ENCODE measurements around the gene ANKRD11.
A peak's percentile ranks its signal among the peaks of the same experiment; 100 is the strongest.
"Not testable (repeated sequence)": the region's sequence is repeated elsewhere in the genome, so short reads cannot be mapped to it uniquely, and the experiment has no call there.

The ANKRD11 gene

DNA sequence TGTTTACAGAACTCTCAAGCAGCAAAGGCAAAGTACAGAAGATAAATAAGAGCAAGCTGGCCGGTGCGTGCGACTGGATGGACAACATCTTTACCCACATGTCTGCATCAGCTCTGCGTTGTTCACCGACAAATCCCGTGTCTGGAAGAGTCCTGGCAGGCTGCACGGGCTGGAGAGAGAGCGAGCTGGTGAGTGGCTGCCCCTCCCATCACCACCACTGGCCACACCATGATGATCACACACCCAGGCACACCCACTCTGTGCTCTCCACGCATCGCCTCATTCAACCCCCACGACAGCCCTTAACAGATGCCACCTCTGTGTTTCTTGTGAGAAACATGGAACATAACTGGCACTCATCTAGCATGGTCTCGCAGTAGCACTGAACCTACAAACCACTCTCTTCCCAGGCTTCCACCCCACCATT, 59.2 kb downstream of the ANKRD11 start:
- DNase-seq (ENCODE audit: low read depth in 2 of 2): no peak

DNA sequence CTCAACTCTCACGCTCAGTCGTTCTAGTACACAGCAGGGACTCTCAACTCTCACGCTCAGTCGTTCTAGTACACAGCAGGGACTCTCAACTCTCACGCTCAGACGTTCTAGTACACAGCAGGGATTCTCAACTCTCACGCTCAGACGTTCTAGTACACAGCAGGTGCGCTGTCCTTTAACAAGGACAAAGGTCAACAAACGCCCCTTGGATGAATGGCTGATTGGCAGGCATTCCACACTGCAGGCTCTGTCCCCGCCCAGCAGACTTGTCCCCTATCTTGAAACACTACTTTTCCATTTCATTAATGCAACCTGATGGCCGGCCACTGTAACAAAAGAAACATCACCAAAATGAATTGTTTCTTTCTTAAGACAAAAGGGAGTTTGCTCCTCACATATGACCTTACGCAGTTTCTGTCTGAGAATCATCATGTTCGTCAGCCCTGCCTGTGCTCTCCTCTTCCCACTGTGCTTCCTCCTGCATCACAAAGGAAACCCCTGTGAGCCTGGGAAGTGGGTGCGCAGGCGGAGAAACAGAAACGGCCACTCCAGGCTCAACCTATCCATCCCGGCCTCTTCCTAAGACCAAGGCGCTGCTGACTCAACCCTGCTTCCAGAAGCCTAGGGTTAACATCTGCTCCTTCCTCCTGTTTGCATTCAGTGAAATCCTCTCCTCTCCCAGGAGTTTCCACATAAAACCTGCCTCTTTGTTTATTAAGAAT, 59.8 kb downstream of the ANKRD11 start:
- DNase-seq (ENCODE audit: low read depth in 2 of 2): no peak

DNA sequence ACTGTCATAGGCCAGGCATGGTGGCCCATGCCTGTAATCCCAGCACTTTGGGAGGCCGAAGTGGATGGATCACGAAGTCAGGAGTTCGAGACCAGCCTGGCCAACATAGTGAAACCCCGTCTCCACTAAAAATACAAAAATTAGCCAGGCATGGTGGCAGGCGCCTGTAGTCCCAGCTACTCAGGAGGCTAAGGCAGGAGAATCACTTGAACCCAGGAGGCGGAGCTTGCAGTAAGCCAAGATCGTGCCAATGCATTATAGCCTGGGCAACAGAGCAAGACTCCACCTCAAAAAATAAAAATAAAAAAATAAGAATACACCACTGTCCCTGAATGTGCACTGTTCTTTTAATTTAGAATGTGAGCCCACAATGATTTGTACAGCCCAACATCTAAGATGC, 61.8 kb downstream of the ANKRD11 start:
- DNase-seq (ENCODE audit: low read depth in 2 of 2): not testable (repeated sequence)

DNA sequence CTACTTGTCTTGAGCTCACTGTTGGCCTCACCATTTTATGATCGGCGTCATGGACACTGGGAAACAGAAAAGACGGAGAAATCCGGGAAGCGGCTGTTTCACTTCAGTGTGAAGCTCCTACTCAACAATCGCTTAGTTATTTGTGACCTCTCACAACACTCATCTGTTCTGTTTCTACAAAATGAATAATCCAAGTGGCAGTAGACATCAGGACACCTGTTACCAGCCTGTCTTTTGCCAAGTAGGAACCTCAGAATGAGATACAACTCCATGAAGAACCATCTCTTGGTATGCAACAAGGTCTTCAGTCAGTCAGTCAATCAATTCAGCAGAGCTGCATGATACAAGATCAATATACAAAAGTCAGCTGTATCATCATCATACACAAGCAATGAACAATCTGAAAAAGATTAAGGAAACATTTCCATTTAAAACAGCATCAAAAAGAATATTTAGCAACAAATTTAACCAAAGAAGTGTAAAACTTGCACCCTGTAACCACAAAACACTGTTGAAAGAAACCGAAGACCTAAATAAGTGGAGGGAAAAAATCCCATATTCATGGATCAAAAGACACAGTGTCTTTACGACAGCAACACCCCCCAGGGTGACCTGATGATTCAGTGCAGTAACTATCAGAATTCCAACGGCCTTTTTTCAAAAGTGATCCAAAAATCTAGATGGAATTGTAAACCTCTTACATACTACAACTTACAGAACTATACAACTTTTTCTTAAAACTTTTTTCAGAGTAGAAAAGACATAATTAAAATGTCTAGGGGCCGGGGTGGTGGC, 63.4 kb downstream of the ANKRD11 start:
- DNase-seq (ENCODE audit: low read depth in 2 of 2): no peak

DNA sequence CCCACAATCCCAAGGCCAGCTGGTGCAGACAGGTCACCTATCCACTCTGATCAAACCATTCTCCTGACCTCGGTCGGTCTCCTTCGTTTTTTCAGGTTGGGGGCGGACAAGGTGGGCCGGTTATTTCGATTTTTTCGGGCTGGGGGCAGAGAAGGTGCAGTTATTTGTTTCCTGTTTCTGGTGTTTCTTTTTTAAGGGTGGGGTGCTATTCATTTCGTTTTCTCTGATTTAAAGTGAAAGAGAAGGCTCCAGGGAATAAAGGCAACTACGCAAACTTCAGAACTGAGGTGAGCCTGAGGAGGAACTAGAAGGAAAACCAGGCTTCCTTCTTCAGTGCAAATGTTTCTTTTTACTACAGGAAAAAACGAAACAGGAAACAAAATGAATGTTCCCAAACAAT, 64.8 kb downstream of the ANKRD11 start:
- DNase-seq (ENCODE audit: low read depth in 2 of 2): no peak

DNA sequence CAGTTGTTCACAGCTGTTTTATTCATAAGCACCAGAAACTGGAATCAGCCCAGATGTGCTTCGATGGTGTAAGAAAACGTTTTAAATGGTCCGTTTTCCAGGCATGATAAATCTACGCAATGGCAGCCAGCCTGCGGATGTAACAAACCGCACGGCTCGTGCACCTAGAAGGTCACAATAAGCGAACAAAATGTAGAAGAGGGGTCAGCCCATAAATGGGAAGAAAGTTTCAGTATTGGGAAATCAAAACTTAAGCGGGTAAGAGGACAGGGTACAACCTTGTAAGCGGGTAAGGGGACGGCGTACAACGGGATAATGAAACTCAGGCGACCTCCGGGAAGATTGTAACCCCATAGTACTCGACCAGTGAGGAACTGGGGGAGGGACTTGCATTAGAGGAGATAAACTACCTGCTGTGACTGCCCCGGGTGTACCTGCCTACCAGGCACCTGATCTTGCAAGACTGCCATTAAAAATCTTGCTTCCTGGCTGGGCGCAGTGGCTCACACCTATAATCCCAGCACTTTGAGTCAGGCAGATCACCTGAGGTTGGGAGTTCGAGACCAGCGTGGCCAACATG, 66.6 kb downstream of the ANKRD11 start:
- DNase-seq (ENCODE audit: low read depth in 2 of 2): no peak

DNA sequence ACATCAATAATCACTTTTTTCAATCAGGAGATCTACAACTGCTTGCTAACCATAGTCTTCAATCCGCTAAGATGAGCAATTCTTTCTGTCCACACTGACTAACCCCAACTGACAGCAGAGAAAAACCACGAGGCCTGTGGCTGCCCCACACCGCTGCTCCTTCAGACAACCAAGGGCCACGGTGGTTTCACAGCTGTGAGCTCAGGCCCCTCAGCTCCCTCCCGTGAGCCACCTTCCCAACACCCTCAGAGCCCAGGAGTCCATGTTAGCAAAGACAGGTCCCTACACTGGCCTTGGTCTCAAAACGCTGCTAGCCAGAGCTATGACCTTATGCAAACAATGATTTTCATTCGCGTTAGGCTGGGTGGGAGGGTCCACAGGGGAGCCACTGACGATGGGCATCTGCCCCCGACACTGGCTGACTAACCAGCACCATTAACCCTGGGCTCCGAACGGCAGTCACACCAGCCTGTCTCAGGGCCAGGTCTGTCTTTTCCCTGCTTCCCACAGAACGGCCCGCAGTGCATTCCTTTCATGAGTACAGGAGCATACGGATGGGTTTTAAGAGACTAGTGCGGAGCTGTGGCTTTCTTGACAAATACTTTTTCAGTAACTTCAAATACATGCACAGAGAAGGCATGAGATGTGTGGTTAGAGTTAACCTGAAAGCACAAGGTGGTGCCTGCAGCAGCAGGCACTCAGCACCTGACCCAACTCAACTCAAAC, 67.3 kb downstream of the ANKRD11 start:
- peak in 1 of 2 donors; percentile 52 for DNase-seq (ENCODE audit: low read depth in 2 of 2)

DNA sequence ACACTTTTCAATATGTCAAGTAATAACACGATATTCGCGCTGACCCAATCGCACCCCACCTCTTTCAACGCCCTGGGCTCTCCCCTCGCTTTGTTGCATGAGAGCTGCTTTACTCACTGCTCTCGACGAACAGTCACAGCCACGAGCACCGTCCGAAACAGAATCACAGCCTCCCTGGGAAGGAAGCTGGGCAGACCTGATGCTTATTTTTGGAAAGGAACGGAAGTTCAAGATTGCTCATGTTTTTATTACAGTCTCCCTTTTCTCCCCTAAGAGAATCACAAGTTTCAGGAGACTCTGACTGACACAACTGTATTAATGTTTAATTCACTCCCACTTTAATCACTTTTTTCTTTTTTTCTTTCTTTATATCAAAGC, 67.8 kb downstream of the ANKRD11 start:
- DNase-seq (ENCODE audit: low read depth in 2 of 2): no peak

DNA sequence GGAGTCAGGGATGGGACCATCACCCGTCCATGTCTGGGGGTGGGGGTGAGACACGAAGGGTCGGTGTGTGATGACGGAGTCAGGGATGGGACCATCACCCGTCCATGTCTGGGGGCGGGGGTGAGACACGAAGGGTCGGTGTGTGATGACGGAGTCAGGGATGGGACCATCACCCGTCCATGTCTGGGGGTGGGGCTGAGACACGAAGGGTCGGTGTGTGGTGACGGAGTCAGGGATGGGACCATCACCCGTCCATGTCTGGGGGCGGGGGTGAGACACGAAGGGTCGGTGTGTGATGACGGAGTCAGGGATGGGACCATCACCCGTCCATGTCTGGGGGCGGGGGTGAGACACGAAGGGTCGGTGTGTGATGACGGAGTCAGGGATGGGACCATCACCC, 69.1 kb downstream of the ANKRD11 start:
- DNase-seq (ENCODE audit: low read depth in 2 of 2): not testable (repeated sequence)

DNA sequence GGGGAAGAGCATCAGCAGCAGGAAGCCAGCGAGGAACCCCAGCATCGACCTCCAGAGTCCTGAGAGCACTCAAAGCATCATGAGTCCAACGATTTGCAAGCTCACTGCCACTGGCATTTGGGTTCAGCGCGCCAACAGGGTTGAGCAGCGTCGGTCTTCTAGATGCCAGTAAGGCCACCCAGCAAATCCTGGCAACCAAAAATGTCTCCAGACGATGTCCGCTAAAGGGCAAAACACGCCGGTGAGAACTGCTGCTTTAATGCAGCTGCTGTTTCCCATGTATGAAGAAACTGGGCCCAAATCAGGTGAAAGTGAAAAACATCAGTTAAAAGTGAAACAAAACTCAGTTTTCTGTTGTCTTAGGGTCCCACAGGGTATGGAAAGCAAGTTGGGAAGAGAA, 70.2 kb downstream of the ANKRD11 start:
- no peak for DNase-seq (ENCODE audit: low read depth in 2 of 2)

DNA sequence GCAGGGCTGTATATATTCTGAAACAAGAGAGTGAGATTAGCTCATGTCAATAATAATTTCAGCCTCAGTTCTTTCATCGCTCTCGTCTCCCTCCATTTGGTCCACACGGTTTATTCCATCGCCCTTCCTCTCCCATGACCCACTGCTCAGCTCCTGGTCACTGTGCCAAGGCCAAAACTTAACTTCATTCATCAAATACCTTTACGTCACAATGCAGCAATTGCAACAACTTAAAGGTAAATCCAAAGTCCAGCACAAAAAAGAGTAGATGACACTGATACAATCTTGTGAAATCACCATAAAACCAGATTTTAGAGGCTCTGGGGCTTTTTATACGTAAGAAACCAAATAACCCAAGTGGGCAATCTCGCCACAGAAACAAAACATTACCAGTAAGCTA, 72.0 kb downstream of the ANKRD11 start:
- DNase-seq (ENCODE audit: low read depth in 2 of 2): no peak

DNA sequence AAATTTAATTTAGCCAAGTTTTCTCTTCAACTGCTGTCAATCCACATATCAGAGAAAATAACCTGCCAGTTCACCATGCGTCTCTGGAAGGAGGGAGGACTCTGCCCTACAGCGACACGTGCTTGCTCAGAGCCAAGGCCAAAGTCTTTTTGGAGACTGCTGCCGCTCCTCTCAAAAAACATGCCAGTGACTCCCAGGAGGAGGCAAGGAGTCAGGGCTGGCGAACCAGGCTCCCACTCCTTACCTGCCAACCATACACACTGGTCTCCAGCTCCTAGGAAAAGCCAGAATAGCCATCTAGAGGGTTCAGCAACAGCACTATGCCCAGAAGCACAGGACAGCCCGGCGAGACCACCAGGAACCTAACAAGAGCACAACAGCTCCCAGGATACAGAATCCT, 73.0 kb downstream of the ANKRD11 start:
- DNase-seq (ENCODE audit: low read depth in 2 of 2): no peak

DNA sequence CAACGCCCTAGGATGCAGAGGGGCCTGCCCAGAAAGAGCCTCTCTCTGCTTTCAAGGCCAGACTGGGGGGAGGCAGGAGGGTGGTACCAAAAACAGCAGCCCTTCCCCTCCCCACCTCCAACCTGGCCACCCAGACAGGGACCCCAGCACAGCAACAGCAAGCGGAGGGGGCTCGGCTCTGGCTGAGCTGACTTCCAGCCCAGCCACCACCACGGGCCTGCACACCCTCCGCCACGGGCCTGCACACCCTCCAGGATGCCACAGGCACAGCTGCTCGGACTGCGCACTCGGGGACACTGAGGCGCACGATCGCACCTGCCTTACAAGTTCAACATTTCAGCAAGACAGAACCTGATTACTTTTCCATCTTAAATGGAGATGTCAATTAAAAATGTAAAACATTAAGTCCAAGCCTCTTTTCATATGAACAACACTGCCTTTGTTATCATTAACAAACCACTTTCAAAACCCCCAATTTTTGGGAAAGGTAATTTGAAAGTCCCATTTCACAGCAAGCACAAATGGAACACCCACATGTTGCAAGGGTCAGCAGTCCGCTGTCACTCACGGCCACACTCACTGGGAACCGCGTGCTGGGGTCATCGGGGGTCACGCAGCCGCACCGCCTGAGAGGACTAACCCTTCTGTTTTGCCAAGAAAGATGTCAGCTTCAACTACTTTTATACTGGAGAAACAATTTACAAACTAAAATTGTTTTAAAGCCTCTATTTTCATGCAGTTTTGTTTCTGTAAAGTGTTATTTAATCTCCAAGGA, 76.4 kb downstream of the ANKRD11 start:
- no peak for DNase-seq (ENCODE audit: low read depth in 2 of 2)

DNA sequence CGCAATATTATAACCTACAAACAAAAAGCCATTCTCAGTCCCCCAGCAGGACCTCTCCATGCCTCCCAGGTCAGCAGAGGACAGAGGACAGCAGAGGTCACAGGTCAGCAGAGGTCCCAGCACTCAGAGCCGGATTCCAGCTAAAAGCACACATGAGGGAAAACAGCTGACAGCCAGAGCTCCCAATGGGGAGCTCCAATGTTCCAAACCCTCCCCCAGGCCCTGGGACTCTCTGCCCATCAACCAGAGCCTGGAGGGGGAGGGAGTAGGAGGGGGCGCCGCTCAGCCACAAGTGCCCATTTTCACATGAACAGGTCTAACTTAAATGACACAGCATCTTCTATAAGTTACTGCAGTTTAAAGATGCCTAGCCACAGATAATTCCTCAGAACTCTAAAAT, 77.5 kb downstream of the ANKRD11 start:
- DNase-seq (ENCODE audit: low read depth in 2 of 2): no peak

DNA sequence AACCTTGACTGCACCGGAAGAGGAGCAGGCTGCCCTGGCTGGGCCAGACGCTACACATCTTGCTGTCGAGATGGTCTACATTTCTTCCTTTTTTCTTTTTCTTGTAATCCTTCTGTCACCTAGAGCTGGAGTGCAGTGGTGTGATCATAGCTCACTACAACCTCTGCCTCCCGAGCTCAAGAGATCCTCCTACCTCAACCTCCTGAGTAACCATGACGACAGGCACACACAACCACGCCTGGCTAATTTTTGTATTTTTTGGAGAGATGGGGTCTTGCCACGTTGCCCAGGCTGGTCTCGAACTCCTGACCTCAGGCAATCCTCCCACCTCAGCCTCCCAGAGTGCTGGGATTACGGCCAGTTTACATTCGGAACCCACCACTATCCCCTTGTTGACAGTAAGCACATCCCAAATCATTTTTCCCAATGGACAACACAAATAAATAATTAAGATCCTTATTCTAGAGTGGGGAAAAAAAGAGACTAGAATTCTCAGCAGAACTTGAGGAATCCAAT, 79.0 kb downstream of the ANKRD11 start:
- DNase-seq (ENCODE audit: low read depth in 2 of 2): no peak

DNA sequence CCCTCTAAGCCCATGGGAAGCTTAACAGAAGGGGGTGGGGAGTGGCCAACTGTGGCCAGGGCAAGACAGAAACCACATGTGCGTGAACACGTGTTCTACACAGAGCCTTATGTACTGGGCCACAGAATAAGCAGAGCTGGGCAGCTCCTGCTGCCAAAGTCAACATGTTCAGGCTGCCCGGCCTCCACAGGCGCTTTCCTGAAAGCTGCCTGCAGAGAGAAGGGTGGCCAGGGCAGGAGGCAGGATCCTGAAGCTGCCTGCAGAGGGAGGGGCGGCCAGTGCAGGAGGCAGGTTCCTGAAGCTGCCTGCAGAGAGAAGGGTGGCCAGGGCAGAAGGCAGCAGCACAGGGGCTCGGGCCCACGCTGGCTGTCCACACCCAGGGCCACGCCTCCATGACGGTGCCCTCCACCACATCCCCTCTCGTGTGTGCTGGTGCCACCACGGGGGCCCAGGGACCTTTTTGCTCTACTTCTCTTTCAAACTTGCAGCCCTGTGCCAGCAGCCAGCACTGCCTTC, 79.5 kb downstream of the ANKRD11 start:
- no peak for DNase-seq (ENCODE audit: low read depth in 2 of 2)

DNA sequence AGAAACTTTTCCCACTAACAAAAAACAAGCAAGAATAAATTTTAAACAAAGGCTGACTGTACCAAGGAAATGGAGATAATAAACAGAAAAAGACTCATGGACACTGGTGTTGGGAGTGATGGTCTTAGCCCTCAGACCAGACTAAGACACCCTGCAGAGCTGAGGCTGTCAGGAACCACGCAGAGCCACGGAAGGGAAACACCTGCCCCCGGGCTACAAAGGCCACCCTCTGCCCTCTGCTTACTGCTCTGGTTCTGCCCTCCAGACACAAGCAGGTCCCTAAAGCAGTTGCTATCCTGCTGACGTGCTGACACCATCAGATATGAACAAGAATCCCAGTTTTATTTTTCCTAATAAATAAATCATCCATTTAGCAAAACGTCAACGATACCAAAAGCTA, 80.0 kb downstream of the ANKRD11 start:
- DNase-seq (ENCODE audit: low read depth in 2 of 2): no peak

DNA sequence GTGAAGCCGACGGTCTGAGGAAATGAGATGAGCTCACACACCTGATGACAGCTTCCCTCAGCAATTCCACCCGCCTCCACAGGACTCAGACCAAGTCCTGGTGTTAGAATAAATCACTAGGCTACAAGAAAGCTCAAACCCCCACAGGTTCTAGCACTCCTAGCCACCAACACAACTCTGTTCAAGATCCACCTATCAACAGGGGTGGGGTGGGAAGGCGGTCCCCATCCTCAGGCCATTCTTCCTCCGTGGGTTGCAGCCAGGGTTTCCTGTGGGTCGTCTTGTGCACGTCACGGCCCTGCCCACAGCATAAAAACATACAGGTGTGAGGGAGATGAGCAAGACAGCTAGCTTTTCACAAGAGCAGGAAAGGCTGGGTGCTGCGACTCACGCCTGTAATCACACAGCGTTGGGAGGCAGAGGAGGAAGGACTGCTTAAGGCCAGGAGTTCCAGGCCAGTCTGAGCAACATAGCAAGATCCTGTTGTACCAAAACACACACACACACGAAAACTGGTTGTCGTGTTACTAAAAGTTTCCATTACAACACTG, 81.1 kb downstream of the ANKRD11 start:
- DNase-seq (ENCODE audit: low read depth in 2 of 2): peak; percentile 34 to 44

DNA sequence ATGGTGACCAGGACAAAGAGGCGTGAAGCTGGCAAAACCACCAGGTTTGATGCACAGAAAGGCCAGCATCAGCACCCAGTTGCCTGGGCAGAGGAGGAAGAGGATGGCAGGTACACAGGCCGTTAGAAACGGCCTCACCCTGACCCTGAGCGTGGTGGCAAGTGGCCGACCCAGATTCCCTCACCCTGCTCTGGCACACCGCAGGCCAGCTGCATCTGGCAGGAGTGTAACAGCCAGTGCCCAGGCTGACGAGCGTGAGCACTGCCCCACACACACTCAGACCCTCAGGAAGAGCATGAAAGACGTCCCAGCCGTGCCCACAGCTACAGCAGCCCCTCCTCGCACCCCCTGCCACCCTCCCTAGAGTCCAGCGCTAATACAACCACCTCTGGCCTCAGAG, 82.0 kb downstream of the ANKRD11 start:
- DNase-seq (ENCODE audit: low read depth in 2 of 2): no peak

DNA sequence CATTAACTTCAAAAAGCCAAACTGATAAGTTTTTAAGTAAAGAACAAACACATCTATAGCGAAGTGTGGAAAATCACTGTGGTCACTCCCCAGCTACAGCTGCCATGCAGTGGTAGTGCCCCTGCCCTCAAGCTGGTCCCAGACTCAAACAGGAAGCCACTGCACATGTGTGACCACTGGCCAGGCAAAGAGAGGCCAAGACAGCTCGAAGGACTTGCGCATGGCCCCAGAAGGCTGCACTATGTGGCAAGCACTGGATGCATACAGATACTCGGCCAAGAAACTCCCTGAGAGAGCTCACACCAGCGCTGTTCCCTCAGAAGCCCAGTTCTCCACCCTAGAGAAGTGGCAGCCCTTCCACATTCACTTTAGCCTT, 82.4 kb downstream of the ANKRD11 start:
- DNase-seq (ENCODE audit: low read depth in 2 of 2): no peak

Data from stimulated activated CD8-positive, alpha-beta memory T cell treated with anti-CD3 and anti-CD28 coated beads, Interleukin-7, amount 100 ng/mL, for 1 hour (primary cell).